ENCODE data around the gene MS4A6E.

DNA sequence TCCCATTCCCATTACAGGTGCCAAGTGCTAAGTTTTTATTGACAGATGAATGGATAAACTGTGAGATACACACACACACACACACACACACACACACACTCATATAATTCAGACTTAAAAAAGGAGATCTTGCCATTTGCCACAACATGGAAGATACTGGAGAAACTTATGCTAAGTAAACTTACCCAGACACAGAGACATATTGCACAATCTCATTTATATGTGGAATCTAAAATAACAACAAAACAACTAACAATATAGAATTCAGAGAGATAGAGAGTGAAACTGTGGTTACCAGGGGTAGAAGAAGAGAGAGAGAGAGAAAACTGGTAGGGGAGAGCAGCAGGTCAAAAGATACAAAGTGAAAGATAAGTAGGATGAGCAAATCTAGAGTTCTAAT, 1.4 kb downstream of the MS4A6E start:
- TF ChIP-seq, protein P1, sequence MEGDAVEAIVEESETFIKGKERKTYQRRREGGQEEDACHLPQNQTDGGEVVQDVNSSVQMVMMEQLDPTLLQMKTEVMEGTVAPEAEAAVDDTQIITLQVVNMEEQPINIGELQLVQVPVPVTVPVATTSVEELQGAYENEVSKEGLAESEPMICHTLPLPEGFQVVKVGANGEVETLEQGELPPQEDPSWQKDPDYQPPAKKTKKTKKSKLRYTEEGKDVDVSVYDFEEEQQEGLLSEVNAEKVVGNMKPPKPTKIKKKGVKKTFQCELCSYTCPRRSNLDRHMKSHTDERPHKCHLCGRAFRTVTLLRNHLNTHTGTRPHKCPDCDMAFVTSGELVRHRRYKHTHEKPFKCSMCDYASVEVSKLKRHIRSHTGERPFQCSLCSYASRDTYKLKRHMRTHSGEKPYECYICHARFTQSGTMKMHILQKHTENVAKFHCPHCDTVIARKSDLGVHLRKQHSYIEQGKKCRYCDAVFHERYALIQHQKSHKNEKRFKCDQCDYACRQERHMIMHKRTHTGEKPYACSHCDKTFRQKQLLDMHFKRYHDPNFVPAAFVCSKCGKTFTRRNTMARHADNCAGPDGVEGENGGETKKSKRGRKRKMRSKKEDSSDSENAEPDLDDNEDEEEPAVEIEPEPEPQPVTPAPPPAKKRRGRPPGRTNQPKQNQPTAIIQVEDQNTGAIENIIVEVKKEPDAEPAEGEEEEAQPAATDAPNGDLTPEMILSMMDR (IDR thresholded peaks at IDR 0.05), result no peak
- TF ChIP-seq POLR2A (IDR thresholded peaks at IDR 0.05), result no peak

Data from ovary (tissue), 3 donors.